Smooth muscle cell (in vitro differentiated cells): ENCODE results near the gene FRMD4A. TPM values are rescaled to one million over a fixed set of nuclear protein-coding genes. Genes with fewer than 3 reads are reported as not detected.

Experiments used
- DNase-seq: peaks from one replicate; lab custom pipeline; 2025; ENCODE audit not compliant: unreplicated experiment; lab: John Stamatoyannopoulos, UW
- H2AFZ ChIP-seq: fragments of 200-600 bp; sonication (generic); 2 replicates; pipeline ENCODE4 v1.6.0; 2016; ENCODE audit warnings: antibody characterized with exemption, low read depth, mild to moderate bottlenecking
- H3F3A ChIP-seq: fragments of 200-600 bp; sonication (generic); 2 replicates; pipeline ENCODE4 v1.6.0; 2017; ENCODE audit warnings: antibody characterized with exemption, low read depth
- H3K27ac ChIP-seq: fragments of 200-600 bp; sonication (generic); 2 replicates; pipeline ENCODE4 v1.5.1; 2016; ENCODE audit warnings: low read depth, mild to moderate bottlenecking
- H3K27me3 ChIP-seq: fragments of 200-600 bp; sonication (generic); 2 replicates; pipeline ENCODE4 v1.6.1; 2016; ENCODE audit warnings: low read depth, mild to moderate bottlenecking
- H3K36me3 ChIP-seq: fragments of 200-600 bp; sonication (generic); 2 replicates; pipeline ENCODE4 v1.5.1; 2016; ENCODE audit warnings: low read depth
- H3K4me1 ChIP-seq: fragments of 200-600 bp; sonication (generic); 2 replicates; pipeline ENCODE4 v1.5.1; 2016; ENCODE audit warnings: low read depth
- H3K4me2 ChIP-seq: fragments of 200-600 bp; sonication (generic); 2 replicates; pipeline ENCODE4 v1.6.0; 2016; ENCODE audit warnings: mild to moderate bottlenecking
- H3K4me3 ChIP-seq: fragments of 200-600 bp; sonication (generic); 2 replicates; pipeline ENCODE4 v1.5.1; 2016; ENCODE audit warnings: mild to moderate bottlenecking
- H3K79me2 ChIP-seq: fragments of 200-600 bp; sonication (generic); 2 replicates; pipeline ENCODE4 v1.6.0; 2016; ENCODE audit warnings: low read depth, mild to moderate bottlenecking
- H3K9ac ChIP-seq: fragments of 200-600 bp; sonication (generic); 2 replicates; pipeline ENCODE4 v1.6.0; 2016; ENCODE audit warnings: low read depth
- H3K9me3 ChIP-seq: fragments of 200-600 bp; sonication (generic); replicated peaks from 2 replicates; pipeline ENCODE4 v1.5.1; 2016; ENCODE audit warnings: low read depth
- H4K20me1 ChIP-seq: fragments of 200-600 bp; sonication (generic); 2 replicates; pipeline ENCODE4 v1.6.0; 2016; ENCODE audit warnings: low read depth
- CTCF ChIP-seq: fragments of 200-600 bp; sonication (generic); IDR thresholded peaks from 2 replicates; pipeline ENCODE4 v1.5.1; 2017; ENCODE audit warnings: borderline replicate concordance, mild to moderate bottlenecking, antibody characterized with exemption; ENCODE audit not compliant: insufficient read depth, poor library complexity, severe bottlenecking
- WGBS: methylation state at CpG from one replicate; pipeline ENCODE4 v1.1.7; 2016; ENCODE audit warnings: low lambda C conversion rate; 5-methylcytosine and 5-hydroxymethylcytosine counted together
- polyA plus RNA-seq: library from polyadenylated mRNA; unstranded; fragments of >200 nt; fragmentation: Nextera tagmentation; extraction: Ambion mirVana; gene quantifications from 2 replicates; pipeline ENCODE4 v1.2.1, GENCODE V29; 2016
- total RNA-seq: library from RNA; depleted of rRNA; stranded (reverse); fragments of >200 nt; gene quantifications from 2 replicates; pipeline ENCODE4 v1.2.3, GENCODE V29; 2014

The FRMD4A gene
- total and polyA plus RNA-seq, 2 experiments from 2014 or later, result 3.0 to 5.4 TPM

DNA sequence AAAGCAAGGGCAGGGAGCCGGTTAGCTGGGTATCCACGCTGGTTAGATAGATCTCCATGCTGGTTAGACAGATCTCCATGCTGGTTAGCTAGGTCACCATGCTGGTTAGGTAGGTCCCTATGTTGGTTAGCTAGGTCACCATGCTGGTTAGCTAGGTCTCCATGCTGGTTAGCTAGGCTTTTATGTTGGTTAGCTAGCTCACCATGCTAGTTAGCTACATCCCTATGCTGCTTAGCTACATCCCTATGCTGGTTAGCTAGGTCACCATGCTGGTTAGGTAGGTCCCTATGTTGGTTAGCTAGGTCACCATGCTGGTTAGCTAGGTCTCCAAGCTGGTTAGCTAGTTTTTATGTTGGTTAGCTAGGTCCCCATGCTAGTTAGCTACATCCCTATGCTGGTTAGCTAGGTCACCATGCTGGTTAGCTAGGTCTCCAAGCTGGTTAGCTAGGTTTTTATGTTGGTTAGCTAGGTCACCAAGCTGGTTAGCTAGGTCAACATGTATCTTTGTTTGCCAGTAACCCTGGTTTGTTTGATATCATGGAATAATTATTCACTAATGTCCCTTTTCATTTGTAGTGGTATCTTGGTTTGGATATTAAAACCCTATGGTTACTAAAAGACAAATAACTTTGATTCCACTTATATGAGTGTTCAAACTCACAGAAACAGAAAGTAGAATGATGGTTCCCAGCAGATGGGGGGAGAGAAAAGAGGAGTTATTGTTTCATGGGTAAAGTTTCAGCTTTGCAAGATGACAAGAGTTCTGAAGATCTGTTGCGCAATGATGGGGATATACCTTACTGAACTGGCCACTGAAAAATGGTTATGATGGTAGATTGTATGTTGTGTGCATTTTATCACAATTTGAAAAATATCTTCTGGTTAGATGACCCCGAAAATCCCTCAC lies 607.7 kb downstream of the FRMD4A start:
- H3F3A ChIP-seq, result no peaks in the 10 kb centered on the region
- no peaks in the 10 kb centered on the region for H3K4me1 ChIP-seq
- H3K9me3 ChIP-seq, result no peaks in the 10 kb centered on the region
- no peaks in the 10 kb centered on the region for H3K36me3 ChIP-seq
- no peak overlapping the region for H3K9ac ChIP-seq
- no peaks in the 10 kb centered on the region for H3K27me3 ChIP-seq
- no peak for DNase-seq
- H3K4me3 ChIP-seq, result no peak overlapping the region
- whole genome bisulfite sequencing, result 99% methylated on average over 4 of the region's 4 CpGs
- H4K20me1 ChIP-seq, result no peaks in the 10 kb centered on the region
- H3K4me2 ChIP-seq, result no peak overlapping the region
- no peak overlapping the region for H3K27ac ChIP-seq
- no peak overlapping the region for H2AFZ ChIP-seq
- H3K79me2 ChIP-seq, result no peaks in the 10 kb centered on the region
- no peak for TF ChIP-seq CTCF

DNA sequence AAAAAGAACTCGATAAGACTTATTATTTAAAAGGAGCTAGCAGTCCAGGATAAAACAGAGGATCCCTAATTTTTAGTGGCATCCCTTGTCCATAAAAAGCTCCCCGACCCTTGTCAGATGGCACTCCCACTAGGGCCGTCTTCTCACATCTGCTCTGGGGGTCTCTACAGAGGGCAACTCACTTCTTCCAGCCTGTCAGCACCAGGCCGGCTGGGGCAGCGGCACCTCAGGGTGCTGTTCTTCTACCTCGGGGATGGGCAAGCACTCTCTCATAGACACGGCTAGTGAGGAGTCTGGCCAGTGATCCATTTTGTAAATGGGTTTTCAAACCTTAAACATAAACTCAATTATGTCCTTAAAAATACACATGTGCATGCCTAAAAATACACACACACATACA lies 609.2 kb downstream of the FRMD4A start:
- Histone ChIP-seq H3K36me3 (no peaks in the 10 kb centered on the region), H2AFZ (no peak overlapping the region), H3K79me2 (no peaks in the 10 kb centered on the region), H3K27me3 (no peaks in the 10 kb centered on the region), H3K4me1 (no peaks in the 10 kb centered on the region), H3F3A (no peaks in the 10 kb centered on the region), H3K9ac (no peak overlapping the region), H3K9me3 (no peaks in the 10 kb centered on the region), H3K4me3 (no peak overlapping the region), H4K20me1 (no peaks in the 10 kb centered on the region), H3K27ac (no peak overlapping the region), H3K4me2 (no peak overlapping the region)
- TF ChIP-seq CTCF, result no peak
- no peak for DNase-seq
- 96% methylated on average over 7 of the region's 7 CpGs for WGBS

- no peaks in the 10 kb centered on the region for H3K79me2 ChIP-seq
Observed at GRCh38 chr10:13720699-13721098, 610.0 kb downstream of the FRMD4A start.

More at GRCh38 chr10:13720699-13721098, 610.0 kb downstream of the FRMD4A start:
- DNase-seq, result no peak
- Histone ChIP-seq H3K9ac (no peak overlapping the region), H2AFZ (no peak overlapping the region), H3K27ac (no peak overlapping the region), H3K4me3 (no peak overlapping the region), H3K36me3 (no peaks in the 10 kb centered on the region), H3K9me3 (no peaks in the 10 kb centered on the region), H3F3A (no peaks in the 10 kb centered on the region), H4K20me1 (no peaks in the 10 kb centered on the region), H3K27me3 (no peaks in the 10 kb centered on the region), H3K4me2 (no peak overlapping the region), H3K4me1 (no peaks in the 10 kb centered on the region)
- 79% methylated on average over 4 of the region's 4 CpGs for WGBS
- no peak for TF ChIP-seq CTCF
